ENCODE data around the gene IRF2.

GRCh38 chr4:184382189-184382846 is 92.0 kb downstream of the IRF2 start:
- TF ChIP-seq CTCF (optimal IDR thresholded peaks at IDR 0.05 in 1 of 3, IDR thresholded peaks at IDR 0.05 in 1 of 3, conservative IDR thresholded peaks at IDR 0.05 in 1 of 3; ENCODE audit: extremely low read depth in 1 of 3, insufficient read depth in 2 of 3, low read length in 3 of 3) = no peak
- TF ChIP-seq EZH2 (IDR thresholded peaks at IDR 0.05; ENCODE audit: low read length) = no peak
